Inflammatory macrophage treated with lipopolysaccharide for 1 hour (primary cell): ENCODE results near the gene ITFG2.
"Not testable (repeated sequence)": the region's sequence is repeated elsewhere in the genome, so short reads cannot be mapped to it uniquely, and the experiment has no call there.

Experiments used
- DNase-seq, 2 donors: peaks; one replicate each; pipeline ENCODE4 v3.0.0-alpha.2; 2020 to 2022

Gene ITFG2

GRCh38 chr12:2832550-2833127, 20.2 kb downstream of the ITFG2 start:
- DNase-seq = no peak

DNA sequence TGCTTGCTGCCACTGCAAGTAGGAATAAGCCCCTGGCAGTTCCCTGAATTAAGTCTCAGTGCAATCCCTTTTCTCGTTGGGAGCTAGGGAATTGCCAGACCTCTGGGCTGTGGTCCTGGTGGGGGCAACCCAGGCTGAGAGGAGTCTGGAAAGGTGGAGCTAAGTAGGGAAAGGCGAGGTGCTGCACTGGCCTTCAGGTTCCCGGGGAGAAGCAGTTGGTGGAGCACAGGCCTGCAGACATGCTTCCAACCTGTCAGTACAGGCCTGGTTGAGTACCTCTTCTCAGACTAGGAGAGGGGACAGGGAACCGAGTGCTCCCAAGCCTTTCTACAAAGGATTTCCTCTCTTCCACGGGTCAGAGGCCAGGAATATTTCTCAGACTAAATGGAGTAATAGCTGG, 20.9 kb downstream of the ITFG2 start:
- DNase-seq = no peak

DNA sequence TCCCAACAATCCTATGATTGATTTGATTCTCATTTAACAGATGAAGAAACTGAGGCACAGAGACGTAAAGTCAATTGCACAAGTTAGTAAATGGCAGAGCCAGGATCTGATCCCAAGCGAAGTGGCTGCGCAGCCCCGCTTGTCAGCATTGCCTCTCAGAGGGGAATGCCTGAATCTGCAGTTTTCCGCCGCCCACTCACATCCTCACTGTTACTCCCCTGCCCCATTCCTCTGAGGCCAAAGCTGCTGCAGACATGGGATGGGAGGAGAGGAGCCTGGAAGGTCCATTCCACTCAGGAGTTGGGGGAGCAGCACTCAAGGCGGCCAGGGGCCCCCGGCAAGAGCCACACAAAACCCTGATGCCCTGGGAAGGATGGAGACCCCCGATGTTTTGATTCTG, 21.3 kb downstream of the ITFG2 start:
- no peak for DNase-seq

GRCh38 chr12:2834581-2835491, 22.4 kb downstream of the ITFG2 start, which contains the start of gene NRIP2:
TSS of gene NRIP2 (minus strand) at chr12:2835035. CDS start at chr12:2834983, 52 bp downstream.
- no peak for DNase-seq

DNA sequence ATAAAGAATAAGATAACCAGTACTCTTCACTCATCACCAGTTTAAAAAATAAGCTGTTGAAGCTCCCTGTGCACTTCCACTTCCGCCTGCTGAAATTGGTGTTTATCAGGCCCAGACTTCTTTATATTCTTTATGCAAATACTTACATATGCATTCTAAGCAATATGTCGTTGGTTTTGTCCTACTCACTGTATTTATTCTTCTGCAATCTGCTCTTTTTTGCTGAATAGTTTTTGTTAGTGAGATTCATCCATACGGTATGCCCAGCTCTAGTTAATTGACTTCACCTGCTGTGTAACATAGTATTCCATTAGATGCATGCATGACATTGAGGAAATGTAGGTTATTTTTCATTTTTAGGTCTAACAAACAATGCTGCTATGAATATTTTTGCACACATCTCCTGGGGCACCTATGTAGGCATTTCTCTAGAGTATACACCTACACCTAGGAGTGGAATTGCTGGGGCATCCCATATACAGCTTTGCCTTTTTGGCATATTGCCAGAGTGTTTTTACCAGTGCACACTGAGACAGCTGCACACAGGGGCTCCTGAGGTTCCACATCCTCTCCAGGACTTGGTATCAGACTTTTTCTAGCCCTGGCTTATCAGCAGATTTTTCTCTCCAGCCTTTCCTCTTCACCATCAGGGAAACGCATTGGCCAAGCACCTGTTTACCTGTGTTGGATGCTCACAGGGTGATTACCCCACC, 23.4 kb downstream of the ITFG2 start:
- DNase-seq = no peak

GRCh38 chr12:2836574-2836973, 24.1 kb downstream of the ITFG2 start:
- DNase-seq = peak; percentile 32 to 64

DNA sequence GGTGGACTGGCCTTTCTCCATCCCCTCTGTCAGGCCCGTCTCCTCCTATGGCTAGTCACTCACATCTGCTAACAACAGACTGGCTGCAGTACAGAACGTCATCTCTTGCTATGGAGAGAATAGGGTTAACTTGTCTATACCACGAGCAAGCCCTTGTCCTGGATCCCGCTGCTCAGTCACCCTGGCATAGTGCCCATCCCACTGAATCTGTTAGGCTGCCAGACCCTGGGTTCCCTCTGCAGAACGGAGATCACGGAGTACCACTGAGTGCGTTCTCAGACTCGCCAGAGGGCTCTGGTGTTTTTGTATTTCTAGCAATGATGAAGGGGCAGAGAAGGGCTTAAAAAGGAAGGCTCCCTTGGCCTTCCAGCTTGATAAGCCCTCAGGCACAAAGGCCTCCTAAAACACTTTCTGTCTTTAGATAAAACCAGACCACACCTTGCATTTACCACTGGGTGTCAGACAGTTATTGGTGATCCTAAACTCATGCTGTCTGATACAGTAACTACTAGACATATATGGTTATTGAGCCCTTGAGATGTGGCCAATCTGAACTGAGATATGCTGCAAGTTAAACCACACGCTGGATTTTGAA, 28.7 kb downstream of the ITFG2 start:
- DNase-seq = no peak

DNA sequence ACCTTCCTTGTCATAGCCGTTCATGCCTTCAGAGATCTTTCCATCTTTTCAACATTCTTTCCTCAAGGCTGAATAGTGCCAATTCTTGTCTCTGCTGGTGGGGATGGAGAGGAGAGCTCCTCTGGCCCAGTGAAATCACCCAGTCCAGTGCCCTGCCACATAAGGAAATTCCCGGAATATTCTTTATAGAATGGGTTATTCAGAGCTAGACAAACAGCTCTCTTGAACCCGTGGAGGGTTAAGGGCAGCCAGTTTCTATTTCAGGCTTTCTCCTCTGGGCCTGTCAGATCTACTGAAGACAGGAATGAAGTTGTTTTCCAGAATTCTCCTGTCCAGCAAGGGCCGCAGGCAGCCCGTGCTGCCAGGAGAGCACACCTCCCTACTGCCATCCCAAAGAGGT, 30.5 kb downstream of the ITFG2 start:
- no peak for DNase-seq

DNA sequence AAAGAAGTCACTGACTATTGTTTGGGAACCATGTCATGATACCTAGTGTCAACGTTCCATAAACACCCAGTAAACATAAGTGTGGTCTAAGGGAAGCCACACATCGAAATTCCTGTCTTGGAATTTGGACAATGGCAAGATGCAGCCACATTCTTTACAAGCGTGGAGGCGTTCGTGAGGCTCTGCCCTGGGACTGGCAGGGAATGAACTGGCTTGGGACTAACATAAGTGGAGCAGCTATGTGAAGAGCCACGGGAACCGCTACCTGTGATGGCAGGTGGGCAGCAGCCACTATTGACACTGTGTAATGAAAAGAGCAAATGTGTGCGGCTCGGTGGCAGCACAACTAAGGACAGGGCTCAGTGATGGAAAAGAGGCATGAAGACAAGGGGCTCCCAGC, 32.3 kb downstream of the ITFG2 start:
- no peak for DNase-seq

DNA sequence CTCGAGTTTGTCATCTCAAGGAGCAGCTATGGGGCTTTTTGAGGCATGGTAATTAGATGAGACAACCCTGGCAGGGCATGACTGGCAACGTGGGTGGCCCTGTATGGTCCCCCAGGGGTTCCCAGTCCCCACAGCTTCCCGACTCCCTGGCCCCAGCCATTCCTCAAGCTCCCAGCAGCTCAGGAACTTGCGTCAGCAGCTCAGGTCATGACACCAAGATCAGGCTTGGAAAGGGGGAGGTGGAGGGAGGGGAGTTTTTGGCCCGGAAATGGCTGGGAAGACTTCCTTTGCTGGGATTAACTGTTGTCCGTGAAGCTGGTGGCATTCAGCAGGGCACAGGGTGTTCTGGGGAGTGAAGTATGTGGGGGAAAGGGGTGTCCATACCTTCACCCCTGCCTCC, 32.8 kb downstream of the ITFG2 start:
- DNase-seq = peak in 1 of 2 donors; percentile 4

GRCh38 chr12:2851931-2852330, 39.5 kb downstream of the ITFG2 start:
- no peak for DNase-seq

DNA sequence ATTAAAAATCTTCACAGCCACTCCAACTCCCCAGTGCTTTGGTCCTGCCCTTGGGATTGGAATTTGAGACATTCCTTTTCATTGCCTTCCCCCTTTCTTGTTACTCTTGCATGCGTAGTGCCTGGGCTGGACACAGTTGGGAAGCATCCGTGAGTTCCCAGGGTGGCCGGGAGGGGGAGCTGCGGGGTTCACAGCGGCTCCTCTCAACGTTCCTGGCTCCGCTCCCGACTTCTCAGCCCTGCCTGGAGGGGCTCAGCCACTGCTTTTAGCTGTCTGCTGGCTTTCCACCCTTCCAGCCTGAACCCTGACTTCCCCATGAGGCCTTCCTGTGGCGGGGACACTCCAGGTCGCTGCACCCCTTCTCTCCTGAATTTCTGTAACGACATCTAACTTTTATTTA, 41.2 kb downstream of the ITFG2 start:
- DNase-seq = peak; percentile 10 to 65

- DNase-seq = no peak
Observed at GRCh38 chr12:2854669-2855453, 42.4 kb downstream of the ITFG2 start.

DNA sequence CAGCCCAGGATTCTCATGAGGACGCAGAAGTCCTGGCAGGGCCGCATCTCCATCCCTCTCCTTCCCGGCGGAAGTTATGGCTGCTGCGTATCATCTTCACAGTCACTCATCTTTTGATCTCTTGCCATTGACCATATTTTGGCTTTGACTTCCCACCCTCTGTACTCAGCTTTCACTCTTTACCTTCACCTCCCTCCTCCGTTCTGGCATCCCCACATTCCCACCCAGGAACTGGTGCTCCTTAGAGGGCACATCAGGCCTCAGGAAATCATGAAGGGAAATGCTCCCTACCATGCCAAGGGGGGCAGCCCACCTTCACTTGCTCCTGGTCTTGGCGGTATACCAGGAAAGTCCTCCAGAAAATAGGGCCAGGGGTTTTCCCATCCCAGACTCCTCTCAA, 43.1 kb downstream of the ITFG2 start:
- no peak for DNase-seq

DNA sequence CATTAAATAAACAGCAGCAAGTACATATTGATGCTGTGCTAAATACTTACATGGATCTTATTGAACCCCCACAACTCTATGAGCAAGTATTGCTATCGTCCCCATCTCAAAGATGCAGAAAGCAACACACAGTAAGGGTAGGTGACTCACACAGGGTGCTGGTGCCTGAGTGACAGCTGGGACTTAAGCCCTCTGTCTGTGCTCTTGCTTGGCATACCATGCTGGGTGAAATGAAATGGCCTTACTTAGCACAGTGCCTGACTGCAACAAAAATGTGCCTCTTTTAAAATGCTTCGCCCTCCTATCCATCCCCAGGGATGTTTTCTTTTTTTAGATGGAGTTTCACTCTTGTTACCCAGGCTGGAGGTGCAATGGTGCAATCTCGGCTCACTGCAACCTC, 43.6 kb downstream of the ITFG2 start:
- no peak for DNase-seq

DNA sequence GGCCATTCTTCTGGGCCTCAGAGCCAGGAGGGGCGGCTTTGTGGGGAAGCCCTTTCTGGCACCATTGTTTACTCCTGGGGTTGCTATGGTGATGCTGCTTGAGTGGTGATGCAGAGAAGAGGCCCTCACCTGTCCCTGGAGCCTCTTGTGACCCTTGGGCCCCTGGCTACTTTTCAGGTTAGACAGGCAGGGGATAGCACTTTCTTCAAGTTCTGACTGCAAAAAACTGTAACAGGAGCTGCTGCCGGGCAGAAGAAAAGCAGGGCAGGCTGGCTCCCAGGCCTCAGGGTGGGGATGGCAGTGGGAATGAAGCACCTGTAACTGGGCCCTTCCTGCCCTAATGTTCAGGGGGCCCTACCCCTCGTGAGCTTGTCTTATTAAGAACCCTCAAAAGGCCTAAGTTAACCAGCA, 44.6 kb downstream of the ITFG2 start, which contains the start of gene TEX52:
TSS of gene TEX52 (minus strand) at position 19 of the 411 bp plus-strand sequence. CDS start at position 6, 13 bp downstream.
- DNase-seq = no peak

DNA sequence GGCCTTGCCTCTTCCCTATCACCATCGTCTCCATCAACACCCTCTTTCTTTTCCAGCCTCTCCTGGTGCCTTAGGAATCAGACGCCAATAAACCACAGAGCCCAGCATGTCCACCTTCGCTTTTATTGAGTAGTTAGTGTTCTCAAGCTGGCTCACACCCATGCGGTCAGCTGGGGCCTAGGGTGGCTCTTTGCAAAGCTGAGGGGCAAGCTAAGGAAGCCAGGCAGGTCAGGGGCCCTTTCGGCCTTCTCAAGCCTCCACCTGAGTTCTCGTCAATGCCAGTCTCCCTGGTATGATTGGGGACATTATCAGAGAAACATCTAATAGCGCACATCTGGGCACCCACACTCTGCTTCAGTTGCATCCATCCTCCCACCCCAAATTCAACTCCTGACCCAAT, 45.1 kb downstream of the ITFG2 start:
- no peak for DNase-seq

- no peak for DNase-seq
Observed at GRCh38 chr12:2858334-2858733, 45.9 kb downstream of the ITFG2 start.

GRCh38 chr12:2858944-2859421, 46.5 kb downstream of the ITFG2 start:
- DNase-seq = no peak

DNA sequence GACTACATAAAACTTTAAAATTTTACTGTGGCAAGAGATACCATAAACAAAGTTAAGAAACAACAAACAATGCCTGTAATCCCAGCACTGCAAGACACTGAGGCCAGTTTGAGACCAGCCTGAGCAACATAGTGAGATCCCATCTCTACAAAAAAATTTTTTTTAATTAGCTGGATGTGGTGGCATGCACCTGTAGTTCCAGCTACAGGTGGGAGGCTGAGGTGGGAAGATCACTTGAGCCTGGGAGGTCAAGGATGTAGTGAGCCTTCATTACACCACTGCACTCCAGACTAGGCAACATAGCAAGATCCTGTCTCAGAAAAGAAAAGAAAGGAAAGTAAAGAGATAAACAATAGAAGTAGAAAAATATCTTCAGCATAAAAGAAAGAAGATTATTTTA, 47.7 kb downstream of the ITFG2 start:
- no peak for DNase-seq

DNA sequence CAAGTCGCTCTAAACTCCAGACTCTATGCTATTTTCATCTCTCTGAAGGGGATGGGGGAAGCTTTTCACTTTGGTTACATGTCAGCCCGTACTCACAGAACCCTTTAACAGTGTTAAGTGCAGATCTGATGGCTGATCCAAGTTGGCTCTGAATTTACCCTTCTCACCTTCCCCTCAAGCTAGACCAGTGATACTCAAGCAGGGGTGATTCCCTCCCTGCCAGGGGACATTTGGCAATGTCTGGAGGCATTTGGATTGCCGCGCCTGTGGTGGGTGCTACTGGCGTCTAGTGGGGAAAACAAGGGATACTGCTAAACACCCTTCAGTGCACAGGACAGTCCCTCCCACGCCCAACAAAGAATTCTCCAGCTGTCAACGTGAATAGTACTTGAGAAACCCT, 50.4 kb downstream of the ITFG2 start:
- DNase-seq = no peak

DNA sequence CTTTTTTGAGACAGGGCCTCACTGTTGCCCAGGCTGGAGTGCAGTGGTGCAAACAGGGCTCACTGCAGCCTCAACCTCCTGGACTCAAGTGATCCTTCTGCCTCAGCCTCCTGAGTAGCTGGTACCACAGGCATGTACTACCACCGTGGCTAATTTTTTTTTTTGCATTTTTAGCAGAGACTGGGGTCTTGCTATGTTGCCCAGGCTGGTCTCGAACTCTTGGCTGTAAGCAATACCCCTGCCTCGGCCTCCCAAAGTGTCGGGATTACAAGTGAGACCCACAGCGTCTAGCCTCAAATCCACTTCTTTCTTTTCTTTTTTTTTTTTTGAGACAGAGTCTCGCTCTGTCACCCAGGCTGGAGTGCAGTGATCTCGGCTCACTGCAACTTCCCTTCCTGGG, 50.9 kb downstream of the ITFG2 start:
- not testable (repeated sequence) for DNase-seq
